HG02763 (cell line): ENCODE data around the gene ARSH.
A peak's percentile ranks its signal among the peaks of the same experiment; 100 is the strongest.
"Not testable (repeated sequence)": the region's sequence is repeated elsewhere in the genome, so short reads cannot be mapped to it uniquely, and the experiment has no call there.

Experiments used
- ATAC-seq: cut with Tn5 transposase; IDR thresholded peaks from one replicate; pipeline ENCODE4 v1.9.1; 2021; ENCODE audit warnings: mild to moderate bottlenecking, moderate library complexity; ENCODE audit not compliant: unreplicated experiment

ARSH gene

GRCh38 chrX:3006495-3006894, at the start of gene ARSH:
TSS of gene ARSH (plus strand) at chrX:3006546. CDS start at chrX:3006613, 67 bp downstream.
- no peak for ATAC-seq

- no peak for ATAC-seq
Observed at GRCh38 chrX:2958199-2958598, 48.1 kb upstream of the ARSH start.

- no peak for ATAC-seq
Observed at GRCh38 chrX:2960861-2961515, 45.4 kb upstream of the ARSH start.

GRCh38 chrX:2962381-2962780, 44.0 kb upstream of the ARSH start:
- ATAC-seq: no peak

- ATAC-seq: not testable (repeated sequence)
Observed at GRCh38 chrX:2963449-2963848, 42.9 kb upstream of the ARSH start.

GRCh38 chrX:2963992-2964794, 42.2 kb upstream of the ARSH start:
- ATAC-seq: not testable (repeated sequence)

GRCh38 chrX:2965965-2966364, 40.4 kb upstream of the ARSH start:
- ATAC-seq: peak; percentile 72

GRCh38 chrX:2967012-2967411, 39.3 kb upstream of the ARSH start:
- ATAC-seq: no peak

GRCh38 chrX:2967584-2967983, 38.8 kb upstream of the ARSH start:
- no peak for ATAC-seq

- ATAC-seq: no peak
Observed at GRCh38 chrX:2967998-2968909, 38.1 kb upstream of the ARSH start.

GRCh38 chrX:2969021-2969420, 37.3 kb upstream of the ARSH start:
- no peak for ATAC-seq

GRCh38 chrX:2972391-2972790, 34.0 kb upstream of the ARSH start:
- no peak for ATAC-seq

- no peak for ATAC-seq
Observed at GRCh38 chrX:2974961-2975360, 31.4 kb upstream of the ARSH start.

GRCh38 chrX:2978639-2979038, 27.7 kb upstream of the ARSH start:
- not testable (repeated sequence) for ATAC-seq

- no peak for ATAC-seq
Observed at GRCh38 chrX:2984342-2984741, 22.0 kb upstream of the ARSH start.

GRCh38 chrX:2989565-2989964, 16.8 kb upstream of the ARSH start:
- no peak for ATAC-seq

- ATAC-seq: no peak
Observed at GRCh38 chrX:3010532-3010931, 4.2 kb downstream of the ARSH start.

GRCh38 chrX:3017492-3017891, 11.1 kb downstream of the ARSH start:
- ATAC-seq: no peak

GRCh38 chrX:3024176-3024575, 17.8 kb downstream of the ARSH start:
- no peak for ATAC-seq

GRCh38 chrX:3026074-3026815, 19.9 kb downstream of the ARSH start:
- ATAC-seq: no peak

- no peak for ATAC-seq
Observed at GRCh38 chrX:3029129-3029528, 22.8 kb downstream of the ARSH start.
